Gastroesophageal sphincter (tissue), 3 donors: ENCODE results near the gene CC2D1B.

ENCODE experiments used
- CTCF ChIP-seq, 4 experiments: fragments of 200-600 bp in 2 of 4; fragments of 450-650 bp in 2 of 4; sonication (generic) in 1 of 4; IDR thresholded peaks; one replicate each; pipeline ENCODE4 v1.5.1; 2017 to 2019; ENCODE audit warnings: antibody characterized with exemption in 4 of 4, mild to moderate bottlenecking in 2 of 4, moderate library complexity in 2 of 4
- POLR2AphosphoS5 ChIP-seq: sonication (generic); formaldehyde crosslinking; IDR thresholded peaks from one replicate; pipeline ENCODE4 v1.6.1; 2017; ENCODE audit warnings: antibody characterized with exemption

GRCh38 chr1:52321061-52321460 is 44.9 kb downstream of the CC2D1B start:
- TF ChIP-seq CTCF (IDR thresholded peaks at IDR 0.05) (no peak), POLR2AphosphoS5 (no peak)
